Testis (tissue), 2 donors: ENCODE results near the gene COASY.

Experiments
- CTCF ChIP-seq, 3 experiments: fragments of 450-650 bp in 2 of 3; fragments of 200-600 bp in 1 of 3; sonication (generic) in 1 of 3; IDR thresholded peaks; one replicate each; pipeline ENCODE4 v1.5.1; 2016 to 2019; ENCODE audit warnings: antibody characterized with exemption in 3 of 3, mild to moderate bottlenecking in 2 of 3, moderate library complexity in 1 of 3
- POLR2A ChIP-seq: fragments of 450-650 bp; IDR thresholded peaks from one replicate; pipeline ENCODE4 v1.6.1; 2017; ENCODE audit warnings: antibody characterized with exemption, mild to moderate bottlenecking, moderate library complexity

DNA sequence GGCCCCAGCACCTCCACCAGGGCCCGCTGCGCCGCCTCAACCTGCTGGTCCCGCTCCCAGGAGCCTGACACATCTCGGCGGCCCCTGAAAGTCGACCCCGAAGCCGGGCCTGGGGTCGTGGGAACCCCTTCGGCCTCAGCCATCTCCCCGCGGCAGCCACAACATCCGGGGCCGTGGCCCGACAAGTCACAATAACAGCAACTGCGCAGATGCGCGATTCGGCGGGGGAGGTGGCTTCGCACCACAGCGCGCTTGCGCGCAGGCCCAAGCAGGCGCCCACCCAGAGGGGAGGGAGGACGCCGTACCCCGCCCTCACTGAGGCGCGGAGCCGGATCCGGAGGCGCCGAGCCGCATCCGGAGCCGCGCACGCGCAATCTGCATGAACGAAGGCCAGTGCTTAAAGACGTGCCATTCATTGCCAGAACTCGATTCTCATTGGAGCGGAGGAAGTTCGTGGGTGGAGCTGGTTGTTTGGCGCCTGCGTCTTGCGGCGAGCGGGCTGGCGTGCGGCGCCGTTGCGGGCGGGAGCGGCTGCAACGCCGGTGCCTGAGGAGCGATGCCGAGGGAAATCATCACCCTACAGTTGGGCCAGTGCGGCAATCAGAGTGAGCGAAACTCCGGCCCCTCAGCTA lies 47.4 kb downstream of the COASY start, which contains the start of the genes RETREG3 and TUBG1:
- TF ChIP-seq CTCF (IDR thresholded peaks at IDR 0.05) (peak in 2 of 3 experiments; percentile 9 to 28), POLR2A (peak; percentile 81)
